NCI-H82 (cell line): ENCODE data around the gene GGTLC2.
A peak's percentile ranks its signal among the peaks of the same experiment; 100 is the strongest.

Source experiments
- DNase-seq: peaks from one replicate; lab custom pipeline; 2025; lab: John Stamatoyannopoulos, UW

GGTLC2 gene

DNA sequence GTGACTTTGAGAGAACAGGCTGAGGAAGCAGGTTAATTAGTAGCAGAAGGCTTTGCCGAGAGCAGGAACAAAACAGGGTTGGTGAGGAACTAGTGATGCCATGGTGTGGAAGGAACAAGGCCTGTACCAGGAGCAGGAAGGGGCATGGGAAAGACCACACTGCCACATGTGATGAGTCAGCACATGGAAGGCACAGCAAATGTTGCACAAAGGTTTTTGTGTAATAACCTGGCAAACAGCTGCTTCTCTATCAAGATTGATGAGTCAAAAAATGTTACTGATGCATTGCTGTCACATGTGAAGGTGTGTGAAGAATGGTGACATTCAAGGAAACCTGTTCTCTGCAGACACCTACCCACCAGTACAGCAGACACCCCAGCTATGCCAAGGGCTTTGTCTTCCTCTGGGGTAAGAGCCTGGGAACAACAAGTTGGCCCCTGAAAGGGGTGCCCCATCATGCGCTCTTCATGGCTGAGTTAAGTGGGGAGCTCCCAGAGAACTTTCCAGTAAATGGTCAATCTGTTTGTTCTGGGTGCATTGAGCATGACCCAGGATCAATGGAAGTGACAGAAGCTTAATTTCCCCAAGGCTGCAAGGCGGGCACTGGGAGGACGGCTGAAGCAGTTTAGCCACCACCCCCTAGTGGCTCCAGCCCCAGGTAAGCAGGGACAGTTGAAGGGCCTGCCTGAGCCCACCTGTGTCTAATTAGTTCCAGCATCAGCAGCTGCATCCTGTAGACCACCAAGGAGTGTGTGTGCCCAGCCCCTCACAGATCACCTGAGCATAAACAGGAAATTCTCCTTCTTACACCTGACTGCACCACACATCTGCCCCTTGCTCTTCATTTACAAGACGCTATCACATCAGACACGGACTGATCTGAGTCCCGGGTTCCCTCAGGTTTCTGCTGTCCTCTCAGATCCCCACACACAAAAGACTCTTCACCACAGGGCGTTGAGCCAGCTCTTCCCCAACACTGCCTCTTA, 47.6 kb downstream of the GGTLC2 start:
- DNase-seq: no peak

DNA sequence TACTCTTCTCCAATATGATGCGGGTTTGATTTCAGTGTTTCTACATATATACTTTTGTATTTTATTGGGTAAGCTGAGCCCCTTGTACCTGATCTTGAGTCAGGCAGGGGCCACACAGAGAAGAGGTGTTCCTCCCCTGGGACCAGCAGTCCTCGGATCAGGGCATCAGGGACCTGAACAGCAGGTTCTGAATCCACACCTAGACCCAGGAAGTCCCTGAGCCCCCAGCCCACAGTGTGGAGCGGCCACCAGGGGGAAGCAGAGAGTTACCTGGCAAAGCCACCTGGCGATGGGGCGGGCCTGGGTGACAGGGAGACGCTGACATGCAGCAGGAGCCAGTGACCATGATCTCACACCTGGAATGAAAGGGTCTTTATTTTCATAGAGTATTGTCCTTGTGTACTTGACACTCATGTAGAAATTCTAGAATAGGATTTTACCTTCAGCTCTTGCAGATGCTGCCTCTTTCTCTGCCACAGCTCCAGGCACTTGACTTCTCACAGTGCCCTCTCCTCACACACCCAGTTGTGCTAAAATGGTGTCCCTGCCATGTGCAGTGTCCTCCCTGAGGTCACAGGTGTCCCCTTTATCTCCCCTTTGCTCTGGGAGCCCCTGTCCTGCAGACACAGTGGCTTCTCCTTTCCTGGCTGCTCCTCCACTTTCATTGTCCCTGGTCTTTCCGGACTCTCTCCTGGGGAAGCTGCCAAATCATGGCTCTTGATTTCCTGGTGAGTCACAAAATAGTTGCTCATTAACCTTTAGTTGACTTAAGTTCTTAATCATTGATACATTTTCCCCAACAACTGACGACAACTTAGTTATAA, 48.5 kb downstream of the GGTLC2 start:
- DNase-seq: peak; percentile 67

DNA sequence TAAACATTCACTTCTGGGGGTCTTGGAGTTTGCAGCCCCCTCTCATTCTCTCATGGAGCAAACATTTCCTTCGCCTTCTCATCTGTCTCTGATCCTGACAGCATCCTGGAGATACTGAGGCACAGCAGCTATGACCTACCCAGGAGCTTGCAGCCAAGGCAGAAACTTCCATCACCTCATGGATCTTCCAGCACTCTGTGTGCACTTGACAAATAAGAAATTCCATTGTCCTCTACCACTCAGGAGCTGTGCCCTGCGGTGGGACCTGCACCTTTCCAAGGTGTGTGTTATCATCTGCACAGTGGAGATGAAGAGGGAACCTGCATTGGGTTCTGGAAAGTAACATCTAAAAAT, 49.1 kb downstream of the GGTLC2 start:
- DNase-seq: no peak

DNA sequence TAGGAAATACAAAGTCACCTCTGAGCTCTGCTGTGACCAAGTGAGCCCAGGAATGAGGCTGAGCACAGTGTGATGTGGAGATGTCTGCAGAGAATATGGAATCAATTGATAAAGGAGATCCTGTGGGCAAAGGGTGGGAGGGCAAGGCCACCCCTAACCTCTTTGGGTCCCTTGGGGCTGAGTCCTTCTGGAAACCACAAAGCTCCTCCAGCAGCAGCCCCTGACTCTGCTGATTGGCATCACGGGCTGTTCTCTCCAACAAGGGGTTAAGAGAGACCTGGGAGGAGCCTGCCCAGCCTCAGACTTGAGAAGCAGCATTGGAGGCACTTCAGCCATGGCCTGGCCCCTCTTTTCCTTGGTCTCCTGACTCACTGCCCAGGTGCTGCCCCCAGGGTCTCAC, 49.7 kb downstream of the GGTLC2 start:
- DNase-seq: no peak

GRCh38 chr22:22696104-22696503, 51.7 kb downstream of the GGTLC2 start:
- DNase-seq: no peak
